NCI-H2107 treated with DMSO at 0.1 percent for 48 hours (cell line): Measurements from ENCODE around the gene PRKN.

Experiments used
- DNase-seq: peaks from one replicate; lab custom pipeline; 2025; ENCODE audit not compliant: unreplicated experiment; lab: John Stamatoyannopoulos, UW

PRKN gene

GRCh38 chr6:162078667-162079066 is 648.9 kb downstream of the PRKN start:
- no peak for DNase-seq

GRCh38 chr6:162078126-162078525 is 649.4 kb downstream of the PRKN start:
- no peak for DNase-seq

- DNase-seq = no peak
These were observed 650.8 kb downstream of the PRKN start for GRCh38 chr6:162076816-162077215.

GRCh38 chr6:162074641-162075275 is 652.8 kb downstream of the PRKN start:
- no peak for DNase-seq

GRCh38 chr6:162070639-162071038 is 656.9 kb downstream of the PRKN start:
- no peak for DNase-seq

- DNase-seq = no peak
These were observed 657.6 kb downstream of the PRKN start for GRCh38 chr6:162069995-162070394.

- no peak for DNase-seq
These were observed 659.2 kb downstream of the PRKN start for GRCh38 chr6:162068340-162068739.

- DNase-seq = no peak
These were observed 663.9 kb downstream of the PRKN start for GRCh38 chr6:162063666-162064065.

GRCh38 chr6:162058281-162058875 is 669.2 kb downstream of the PRKN start:
- DNase-seq = no peak

GRCh38 chr6:162056745-162057144 is 670.8 kb downstream of the PRKN start:
- DNase-seq = no peak

GRCh38 chr6:162056061-162056460 is 671.5 kb downstream of the PRKN start:
- DNase-seq = no peak

GRCh38 chr6:162055365-162055764 is 672.2 kb downstream of the PRKN start:
- DNase-seq = no peak

GRCh38 chr6:162053084-162053483 is 674.5 kb downstream of the PRKN start:
- DNase-seq = no peak

- DNase-seq = no peak
These were observed 677.0 kb downstream of the PRKN start for GRCh38 chr6:162050579-162050978.

GRCh38 chr6:162046324-162046723 is 681.2 kb downstream of the PRKN start:
- DNase-seq = no peak

- DNase-seq = no peak
These were observed 694.9 kb downstream of the PRKN start for GRCh38 chr6:162032620-162033019.

GRCh38 chr6:162029873-162030576 is 697.5 kb downstream of the PRKN start:
- DNase-seq = no peak

- no peak for DNase-seq
These were observed 700.7 kb downstream of the PRKN start for GRCh38 chr6:162026843-162027242.

GRCh38 chr6:162026031-162026430 is 701.5 kb downstream of the PRKN start:
- DNase-seq = no peak

GRCh38 chr6:162019349-162019748 is 708.2 kb downstream of the PRKN start:
- no peak for DNase-seq

GRCh38 chr6:162017536-162017935 is 710.0 kb downstream of the PRKN start:
- no peak for DNase-seq

- no peak for DNase-seq
These were observed 713.3 kb downstream of the PRKN start for GRCh38 chr6:162014069-162014811.
